NK-92 (cell line): ENCODE measurements around the gene EEPD1.

Source experiments
- DNase-seq: peaks from one replicate; lab custom pipeline; 2025; ENCODE audit not compliant: unreplicated experiment; lab: John Stamatoyannopoulos, UW

Gene EEPD1

GRCh38 chr7:36296284-36296683 is 143.2 kb downstream of the EEPD1 start:
- no peak for DNase-seq

- DNase-seq: no peak
Observed at GRCh38 chr7:36297364-36298009, 144.4 kb downstream of the EEPD1 start.

GRCh38 chr7:36298106-36298505 is 145.1 kb downstream of the EEPD1 start:
- no peak for DNase-seq

DNA sequence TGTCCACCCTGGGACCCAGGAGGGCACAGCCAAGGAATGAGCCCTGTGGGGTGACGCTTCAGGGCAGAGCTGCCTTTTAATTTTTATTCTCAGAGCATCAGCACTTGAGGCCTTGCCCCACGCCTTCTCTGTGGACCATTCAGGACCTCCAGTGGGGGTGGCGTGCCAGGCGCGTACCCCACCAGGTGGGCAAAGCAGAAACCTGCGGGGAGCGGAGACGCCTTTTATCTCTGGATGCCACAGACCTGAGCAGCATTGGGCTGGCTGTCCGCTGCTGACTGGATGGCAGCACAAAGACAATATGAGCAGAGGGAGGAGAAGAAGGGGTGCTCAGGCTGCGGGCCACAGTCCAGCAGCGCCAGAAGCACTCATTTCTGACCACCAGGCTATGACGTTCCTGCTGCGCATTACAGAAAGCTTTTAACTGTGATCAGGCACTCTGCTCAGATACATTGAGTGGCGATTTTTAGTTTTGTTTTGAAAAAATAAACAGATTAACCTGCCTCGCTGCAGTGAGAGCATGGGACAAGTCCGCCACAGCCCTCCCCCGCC is 146.2 kb downstream of the EEPD1 start:
- no peak for DNase-seq

- no peak for DNase-seq
Observed at GRCh38 chr7:36299823-36300341, 146.8 kb downstream of the EEPD1 start.

- DNase-seq: no peak
Observed at GRCh38 chr7:36300696-36301350, 147.8 kb downstream of the EEPD1 start.

DNA sequence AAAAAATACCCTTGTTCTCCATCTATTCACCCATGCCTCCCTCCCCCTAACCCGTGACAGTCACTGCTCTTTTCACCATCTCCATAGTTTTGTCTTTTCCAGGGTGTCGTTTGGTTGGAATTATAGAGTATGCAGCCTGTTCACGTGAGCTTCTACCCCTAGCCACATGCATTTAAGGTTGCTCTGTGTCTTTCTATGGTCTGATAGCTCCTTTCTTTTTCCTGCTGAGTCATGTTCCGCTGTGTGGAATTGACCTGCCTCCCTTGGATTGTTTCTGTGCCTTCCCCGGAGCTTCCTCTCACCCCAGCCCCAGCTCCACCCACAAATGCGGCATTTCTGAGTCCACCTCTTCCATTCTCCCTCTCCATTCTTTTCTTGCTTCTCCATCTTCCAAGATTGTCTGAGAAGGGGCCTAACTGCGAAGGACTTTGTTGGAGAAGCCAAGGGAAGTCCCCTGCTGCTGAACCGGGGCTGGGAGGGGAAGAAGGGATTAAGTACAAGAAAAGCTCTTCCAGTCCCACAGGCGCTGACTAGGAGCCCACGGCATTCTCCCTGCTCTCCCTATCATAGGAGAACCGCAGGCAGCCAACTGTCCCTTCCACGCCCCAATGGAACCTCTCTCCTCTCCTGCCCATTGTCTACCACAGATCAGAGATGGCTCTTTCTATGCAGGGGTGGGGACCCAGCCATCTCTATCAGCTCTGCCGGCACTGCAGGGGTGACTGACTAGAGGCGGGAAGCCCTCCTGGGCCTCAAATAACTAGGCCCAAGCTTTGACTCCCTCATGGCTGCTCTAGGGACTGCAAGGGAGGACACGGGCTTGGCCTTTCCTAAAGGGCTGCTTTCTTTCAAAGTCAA is 149.1 kb downstream of the EEPD1 start:
- no peak for DNase-seq

GRCh38 chr7:36303202-36304098 is 150.4 kb downstream of the EEPD1 start:
- DNase-seq: no peak

DNA sequence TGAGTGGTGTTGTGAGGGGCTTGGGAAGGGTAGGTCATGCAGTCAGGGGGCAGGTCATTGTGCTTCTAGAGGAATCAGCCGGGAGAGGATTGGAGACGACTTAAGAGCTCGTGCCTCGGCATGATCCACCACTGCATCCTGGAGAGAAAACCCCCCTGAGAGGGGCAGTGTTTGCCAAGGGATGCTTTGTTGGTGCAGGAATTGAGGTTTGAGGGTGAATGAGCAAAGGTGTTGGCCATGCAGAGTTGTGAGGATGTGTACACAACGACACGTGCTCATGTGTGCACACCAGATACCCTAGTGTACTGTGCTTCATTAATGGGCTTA is 151.0 kb downstream of the EEPD1 start:
- DNase-seq: no peak

- no peak for DNase-seq
Observed at GRCh38 chr7:36305226-36305625, 152.2 kb downstream of the EEPD1 start.

GRCh38 chr7:36305648-36306047 is 152.6 kb downstream of the EEPD1 start:
- no peak for DNase-seq

GRCh38 chr7:36306222-36306621 is 153.2 kb downstream of the EEPD1 start:
- no peak for DNase-seq

DNA sequence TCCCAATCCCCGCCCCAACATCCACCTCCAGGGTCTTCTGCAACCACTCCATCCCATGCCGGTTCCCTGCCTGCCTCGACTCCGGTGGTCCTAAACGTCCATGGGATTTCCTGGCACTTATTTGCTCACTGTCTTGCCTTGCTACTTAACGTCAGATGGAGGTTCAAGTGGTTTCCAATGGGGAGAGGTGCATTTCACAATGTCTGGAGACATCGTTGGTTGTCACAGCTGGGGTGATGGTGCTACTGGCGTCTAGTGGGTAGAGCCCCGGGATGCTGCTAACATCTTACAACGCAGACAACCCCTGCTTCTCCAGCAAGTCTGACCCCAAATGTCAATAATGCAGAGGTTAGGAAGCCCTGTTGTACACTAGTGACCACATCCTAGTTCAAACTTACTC is 153.7 kb downstream of the EEPD1 start:
- DNase-seq: no peak

- DNase-seq: no peak
Observed at GRCh38 chr7:36308031-36308430, 155.0 kb downstream of the EEPD1 start.

DNA sequence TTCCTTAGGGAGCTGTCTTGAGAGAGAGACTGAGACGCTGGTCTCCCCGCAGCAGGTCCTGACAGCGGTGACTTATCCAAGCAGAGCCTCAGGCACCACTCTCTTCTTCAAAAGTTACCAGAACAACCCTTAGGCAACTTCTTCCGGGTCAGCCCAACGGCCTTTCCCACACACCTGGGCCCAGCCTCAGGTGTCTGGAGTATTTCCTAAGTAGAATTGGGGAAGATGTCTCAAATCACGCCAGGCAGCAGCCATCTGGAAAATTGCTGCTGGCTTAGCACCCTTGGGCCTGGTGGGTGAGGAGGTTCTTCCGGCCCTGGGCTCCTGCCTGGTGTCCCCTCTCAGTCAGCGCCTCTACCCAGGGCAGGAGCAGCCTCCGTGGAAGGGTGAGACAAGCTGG is 156.2 kb downstream of the EEPD1 start:
- DNase-seq: no peak

- no peak for DNase-seq
Observed at GRCh38 chr7:36309716-36310115, 156.7 kb downstream of the EEPD1 start.

- DNase-seq: no peak
Observed at GRCh38 chr7:36310897-36311296, 157.8 kb downstream of the EEPD1 start.

DNA sequence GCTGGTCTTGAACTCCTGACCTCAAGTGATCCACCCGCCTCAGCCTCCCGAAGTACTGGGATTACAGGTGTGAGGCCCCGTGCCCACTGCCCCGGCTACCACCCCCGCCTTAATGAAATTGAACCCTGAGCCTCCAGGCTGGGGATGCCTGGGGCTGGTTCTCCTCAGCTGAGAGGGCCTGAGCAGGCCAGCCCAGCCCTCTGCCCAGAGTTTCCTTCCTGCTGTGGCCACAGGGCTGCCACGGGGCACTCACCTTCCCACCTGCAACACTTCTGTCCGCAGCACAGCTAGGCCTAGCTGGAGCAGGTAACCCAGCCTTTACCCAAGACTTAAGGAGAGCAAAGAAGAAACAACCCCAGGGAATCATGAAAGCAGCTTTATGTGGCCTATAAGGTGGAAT is 158.5 kb downstream of the EEPD1 start:
- no peak for DNase-seq

GRCh38 chr7:36312064-36312914 is 159.2 kb downstream of the EEPD1 start:
- no peak for DNase-seq

DNA sequence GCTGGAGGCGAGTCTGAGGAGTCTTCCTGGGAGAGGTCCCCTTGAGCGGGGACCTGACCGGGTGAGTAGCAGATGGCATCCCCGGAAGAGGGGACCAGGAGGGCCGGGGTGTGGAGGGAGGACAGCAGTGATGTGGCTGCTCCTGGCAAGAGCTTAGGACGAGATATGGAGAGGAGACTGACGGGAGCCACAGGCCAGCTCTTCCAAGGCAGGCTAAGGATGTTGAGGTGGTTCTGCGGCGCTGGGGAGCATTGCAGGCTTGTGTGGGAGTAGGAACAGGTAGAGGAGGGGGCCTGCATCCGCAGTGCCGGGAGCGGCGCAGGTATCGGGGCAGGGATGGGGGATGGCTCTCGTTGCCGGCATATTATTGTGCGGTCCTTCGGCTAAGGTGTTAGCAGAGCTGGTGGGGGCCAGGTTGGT is 159.9 kb downstream of the EEPD1 start:
- no peak for DNase-seq
